Measurements from ENCODE around the gene LAMP2.

Gene LAMP2

DNA sequence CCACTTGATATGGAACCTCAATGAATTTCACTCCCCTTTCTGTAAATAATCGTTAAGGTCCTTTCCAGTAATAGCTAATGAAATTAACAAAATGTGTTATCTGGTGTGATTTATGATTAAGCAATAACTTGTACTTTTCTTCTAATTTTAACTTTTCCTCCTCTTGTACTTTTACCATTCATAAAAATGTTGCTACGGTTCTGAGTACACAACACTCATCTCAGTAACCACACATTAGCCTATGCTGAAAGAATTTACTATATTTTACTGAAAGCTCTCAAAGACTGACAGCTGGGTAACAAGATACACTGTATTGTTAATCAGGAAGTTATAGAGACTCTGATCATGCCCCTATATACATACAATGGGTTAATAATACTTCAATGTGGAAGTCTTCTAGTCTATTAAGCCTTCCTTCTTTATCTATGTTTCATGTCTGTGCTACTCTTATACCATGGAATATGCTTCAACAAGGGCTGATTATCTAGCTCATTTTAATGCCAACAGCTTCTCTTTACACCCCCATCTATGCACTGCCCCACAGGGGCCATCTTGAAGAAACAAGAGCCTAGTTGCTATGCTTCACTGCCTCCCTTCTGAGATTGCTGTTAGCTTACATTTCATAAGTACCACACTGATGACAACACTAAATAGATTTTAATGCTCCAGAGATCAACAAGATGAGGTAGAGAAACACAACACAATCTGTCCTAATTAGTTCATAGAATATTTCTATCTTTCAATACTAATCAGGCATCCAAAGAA lies 39.1 kb downstream of the LAMP2 start:
- CTCF ChIA-PET = interaction anchor here (1.1 kb wide), 1 partner anchor 216 kb away, joined by 3 read pairs; no protein-coding TSS in a partner anchor
- POLR2A ChIA-PET = no interaction called here
- no peaks in the 10 kb centered on the region for H3K36me3 ChIP-seq (ENCODE audit: control insufficient read depth in 2 of 2, insufficient read depth in 1 of 2, low read length in 2 of 2)
- no peak overlapping the region for H3K27ac ChIP-seq (ENCODE audit: extremely low read depth, low read depth, low read length)
- H3K9me3 ChIP-seq (ENCODE audit: control insufficient read depth, insufficient read depth, low read depth, low read length) = no peaks in the 10 kb centered on the region
- no peak overlapping the region for H3K4me3 ChIP-seq (ENCODE audit: low read depth, low read length)
- TF ChIP-seq ZNF645 (tag by site-specific recombination; IDR thresholded peaks at IDR 0.05) (no peak), ZNF585B (tag by site-specific recombination; IDR thresholded peaks at IDR 0.05) (no peak), ZBTB17 (tag by site-specific recombination; IDR thresholded peaks at IDR 0.05) (peak; percentile 48), OSR2 (tag by site-specific recombination; IDR thresholded peaks at IDR 0.05) (peak; percentile 31; the same call in 1 of the 2 replicates), ZSCAN16 (tag by site-specific recombination; IDR thresholded peaks at IDR 0.05) (no peak), PRDM6 (tag by site-specific recombination; IDR thresholded peaks at IDR 0.05) (peak; percentile 62), ZSCAN4 (tag by site-specific recombination; IDR thresholded peaks at IDR 0.05) (no peak), ZNF18 (tag by site-specific recombination; IDR thresholded peaks at IDR 0.05) (no peak), ZBTB11 (tag by site-specific recombination; conservative IDR thresholded peaks at IDR 0.05; ENCODE audit: low read depth) (no peak)
- 0 out of 2 replicates have a peak, but pooled peaks cover 3% of the 10 kb centered on the region for H3K4me1 ChIP-seq (ENCODE audit: control insufficient read depth, insufficient read depth, low read length)

- POLR2A ChIA-PET = no interaction called here
- CTCF ChIA-PET = interaction anchor here (1.1 kb wide), 1 partner anchor 26 kb away, joined by 3 read pairs; no protein-coding TSS in a partner anchor
- no peak overlapping the region for H3K27ac ChIP-seq (ENCODE audit: extremely low read depth, low read depth, low read length)
- TF ChIP-seq ZBTB17 (tag by site-specific recombination; IDR thresholded peaks at IDR 0.05) (peak; percentile 51; the same call in 1 of the 2 replicates), ZNF629 (tag by site-specific recombination; IDR thresholded peaks at IDR 0.05) (peak; percentile 67), ZXDB (tag by site-specific recombination; IDR thresholded peaks at IDR 0.05) (0 out of 2 replicates have a peak, but pooled peaks have one; percentile 20), ZNF623 (tag by site-specific recombination; IDR thresholded peaks at IDR 0.05) (no peak), ZNF335 (tag by site-specific recombination; conservative IDR thresholded peaks at IDR 0.05) (no peak), REPIN1 (tag by site-specific recombination; IDR thresholded peaks at IDR 0.05; ENCODE audit: low read depth) (no peak), ZNF10 (tag by site-specific recombination; IDR thresholded peaks at IDR 0.05) (no peak), ZNF132 (tag by site-specific recombination; IDR thresholded peaks at IDR 0.05; ENCODE audit: borderline replicate concordance) (no peak), ZNF169 (tag by site-specific recombination; IDR thresholded peaks at IDR 0.05) (no peak), ZBTB48 (tag by site-specific recombination; IDR thresholded peaks at IDR 0.05) (no peak), ZNF184 (tag by site-specific recombination; IDR thresholded peaks at IDR 0.05) (no peak), ZNF558 (tag by site-specific recombination; IDR thresholded peaks at IDR 0.05) (peak; percentile 61; the same call in 1 of the 2 replicates), ZNF654 (tag by site-specific recombination; IDR thresholded peaks at IDR 0.05; ENCODE audit: low read depth) (no peak), KLF10 (tag by site-specific recombination; IDR thresholded peaks at IDR 0.05) (0 out of 2 replicates have a peak, but pooled peaks have one; percentile 68), KLF8 (tag by site-specific recombination; IDR thresholded peaks at IDR 0.05) (peak; percentile 79), ZNF19 (tag by site-specific recombination; IDR thresholded peaks at IDR 0.05; ENCODE audit: low read depth) (no peak), FEZF1 (tag by site-specific recombination; IDR thresholded peaks at IDR 0.05) (peak; percentile 40; the same call in 1 of the 2 replicates), ZNF121 (tag by site-specific recombination; IDR thresholded peaks at IDR 0.05) (no peak)
Observed at GRCh38 chrX:120428309-120428708, 40.8 kb downstream of the LAMP2 start.

More at GRCh38 chrX:120428309-120428708, 40.8 kb downstream of the LAMP2 start:
- Histone ChIP-seq H3K36me3 (ENCODE audit: control insufficient read depth in 2 of 2, insufficient read depth in 1 of 2, low read length in 2 of 2) (no peaks in the 10 kb centered on the region), H3K4me3 (ENCODE audit: low read depth, low read length) (no peak overlapping the region), H3K9me3 (ENCODE audit: control insufficient read depth, insufficient read depth, low read depth, low read length) (no peaks in the 10 kb centered on the region), H3K4me1 (ENCODE audit: control insufficient read depth, insufficient read depth, low read length) (0 out of 2 replicates have a peak, but pooled peaks cover 3% of the 10 kb centered on the region)
